ENCODE data around the gene NFIC. TPM values are rescaled to one million over a fixed set of nuclear protein-coding genes. Genes with fewer than 3 reads are reported as not detected.
A peak's percentile ranks its signal among the peaks of the same experiment; 100 is the strongest.

The NFIC gene
- total RNA-seq, 4 donors from 2014 or later, result 34.7 to 191 (median 64.9) TPM

- Histone ChIP-seq H3K4me3 (no peak overlapping the region), H3K27ac (no peak overlapping the region), H3K27me3 (no peaks in the 10 kb centered on the region), H3K9me3 (no peaks in the 10 kb centered on the region), H3K4me1 (peaks cover 0 to 30% (median 3%) of the 10 kb centered on the region in 4 donors), H3K36me3 (peaks cover 0 to 21% (median 0%) of the 10 kb centered on the region in 3 donors)
- DNase-seq, result no peak
- TF ChIP-seq POLR2A (IDR thresholded peaks at IDR 0.05), result no peak
- no peak for TF ChIP-seq CTCF (IDR thresholded peaks at IDR 0.05)
Measured at GRCh38 chr19:3514930-3515329, 148.5 kb downstream of the NFIC start.

GRCh38 chr19:3515891-3516422 lies 149.6 kb downstream of the NFIC start:
- no peak for DNase-seq
- H3K36me3 ChIP-seq, result peaks cover 0 to 17% (median 0%) of the 10 kb centered on the region in 3 donors
- H3K27me3 ChIP-seq, result no peaks in the 10 kb centered on the region
- H3K4me1 ChIP-seq, result peaks cover 0 to 38% (median 5%) of the 10 kb centered on the region in 4 donors
- H3K4me3 ChIP-seq, result no peak overlapping the region
- TF ChIP-seq POLR2A (IDR thresholded peaks at IDR 0.05), result no peak
- no peak for TF ChIP-seq CTCF (IDR thresholded peaks at IDR 0.05)
- no peaks in the 10 kb centered on the region for H3K9me3 ChIP-seq
- H3K27ac ChIP-seq, result no peak overlapping the region

GRCh38 chr19:3516675-3517207 lies 150.4 kb downstream of the NFIC start:
- Histone ChIP-seq H3K27me3 (no peaks in the 10 kb centered on the region), H3K9me3 (no peaks in the 10 kb centered on the region), H3K4me1 (peaks cover 0 to 38% (median 5%) of the 10 kb centered on the region in 4 donors), H3K4me3 (no peak overlapping the region), H3K27ac (no peak overlapping the region), H3K36me3 (peaks cover 0 to 17% (median 0%) of the 10 kb centered on the region in 3 donors)
- TF ChIP-seq POLR2A (IDR thresholded peaks at IDR 0.05) (no peak), CTCF (IDR thresholded peaks at IDR 0.05) (no peak)
- DNase-seq, result peak in 2 of 3 donors; percentile 55 to 71

- peaks cover 0 to 38% (median 5%) of the 10 kb centered on the region in 4 donors for H3K4me1 ChIP-seq
- no peak for TF ChIP-seq POLR2A (IDR thresholded peaks at IDR 0.05)
- TF ChIP-seq CTCF (IDR thresholded peaks at IDR 0.05), result no peak
- H3K36me3 ChIP-seq, result peaks cover 0 to 17% (median 0%) of the 10 kb centered on the region in 3 donors
- DNase-seq, result no peak
- H3K27me3 ChIP-seq, result no peaks in the 10 kb centered on the region
- no peak overlapping the region for H3K4me3 ChIP-seq
- no peak overlapping the region for H3K27ac ChIP-seq
- no peaks in the 10 kb centered on the region for H3K9me3 ChIP-seq
Measured at GRCh38 chr19:3517638-3518037, 151.3 kb downstream of the NFIC start.

- Histone ChIP-seq H3K36me3 (peaks cover 0 to 20% (median 0%) of the 10 kb centered on the region in 3 donors), H3K4me1 (peaks cover 0 to 31% (median 5%) of the 10 kb centered on the region in 4 donors), H3K27me3 (no peaks in the 10 kb centered on the region)
Measured at GRCh38 chr19:3518255-3518654, 151.9 kb downstream of the NFIC start.

More at GRCh38 chr19:3518255-3518654, 151.9 kb downstream of the NFIC start:
- TF ChIP-seq CTCF (IDR thresholded peaks at IDR 0.05), result no peak
- DNase-seq, result no peak
- H3K9me3 ChIP-seq, result no peaks in the 10 kb centered on the region
- H3K27ac ChIP-seq, result no peak overlapping the region
- H3K4me3 ChIP-seq, result no peak overlapping the region

Data from Peyer's patch (tissue), 4 donors.